Effector CD4-positive, alpha-beta T cell (primary cell): ENCODE measurements around the gene NCK2.
A peak's percentile ranks its signal among the peaks of the same experiment; 100 is the strongest.

Experiments used
- DNase-seq: peaks from one replicate; pipeline ENCODE4 v3.0.0-alpha.2; 2020
- total RNA-seq: gene quantifications from one replicate; lab custom pipeline; 2026; lab: John Stamatoyannopoulos, UW

NCK2 gene
- total RNA-seq = 168 reads per million, percentile 90 among the genes with 10 or more reads in this experiment

DNA sequence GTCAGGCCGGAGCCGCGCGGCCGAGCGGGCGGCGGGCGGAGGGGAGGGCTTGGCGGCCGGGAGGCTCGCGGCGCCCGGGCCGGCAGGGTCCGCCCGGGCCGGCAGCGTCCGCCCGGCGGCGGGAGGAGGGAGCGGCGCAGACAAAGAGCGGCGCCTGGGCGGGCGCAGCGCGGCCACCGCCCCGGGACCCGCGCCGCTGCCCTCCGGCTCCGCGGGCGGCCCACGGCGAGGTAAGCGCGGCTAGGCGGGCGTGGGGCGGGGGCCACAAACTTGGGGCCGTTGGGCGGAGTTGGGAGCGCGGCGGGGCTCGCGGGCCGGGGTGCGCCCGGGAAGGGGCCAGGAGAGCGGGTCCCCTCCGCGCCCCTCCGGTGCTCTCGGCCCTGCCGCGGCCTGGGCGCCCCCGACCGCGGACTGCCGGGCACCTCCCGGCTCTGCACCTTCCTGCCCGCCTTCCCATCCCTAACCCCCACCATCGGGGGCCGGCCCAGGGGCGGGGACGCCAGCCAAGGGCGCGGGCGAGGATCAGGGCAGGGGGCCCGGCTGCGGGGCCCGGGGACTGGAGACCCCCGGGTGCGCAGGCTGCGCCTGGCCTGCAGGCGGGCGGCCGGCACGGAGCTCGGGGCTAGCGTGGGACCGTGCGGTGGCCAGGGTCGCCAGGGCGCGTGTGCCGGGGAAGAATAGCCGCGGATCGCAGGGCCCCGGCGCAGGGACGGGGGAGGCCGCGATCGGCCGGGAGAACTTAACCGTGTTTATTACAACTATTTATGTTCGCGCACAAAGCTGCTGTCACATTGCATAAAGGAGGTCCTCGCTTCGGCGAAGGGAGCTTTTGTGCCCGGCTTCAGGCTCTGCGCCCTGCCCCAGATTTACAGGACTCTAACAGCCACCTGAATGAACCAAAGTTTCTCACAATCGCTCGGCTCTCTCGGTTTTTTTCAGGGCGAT, at the start of gene NCK2:
Gene NCK2, plus strand, starts transcription at position 4 of the 945 bp plus-strand sequence. CDS start 110,152 bp downstream, outside the sequence.
- peak; percentile 22 for DNase-seq

- no peak for DNase-seq
Measured at GRCh38 chr2:105697781-105698449, 46.8 kb upstream of the NCK2 start.

DNA sequence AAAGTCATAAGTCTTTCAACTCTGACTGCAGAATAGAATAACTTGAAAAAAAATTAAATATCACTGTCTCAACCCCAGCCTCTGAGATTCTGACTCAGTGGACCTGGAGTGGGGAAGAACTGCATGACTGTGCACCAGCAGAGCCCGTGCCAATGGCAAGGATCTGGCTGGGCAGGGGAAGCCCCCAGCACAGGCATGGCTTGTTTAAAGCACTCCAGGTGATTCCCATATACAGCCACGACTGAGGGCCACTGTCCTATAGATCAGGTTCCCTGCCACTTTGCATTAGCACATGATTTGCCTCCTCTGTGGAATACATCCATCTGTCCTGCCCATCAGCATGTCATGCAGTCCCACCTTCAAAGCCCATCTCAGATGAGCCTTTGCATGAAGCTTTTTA, 45.9 kb upstream of the NCK2 start:
- DNase-seq = no peak

DNA sequence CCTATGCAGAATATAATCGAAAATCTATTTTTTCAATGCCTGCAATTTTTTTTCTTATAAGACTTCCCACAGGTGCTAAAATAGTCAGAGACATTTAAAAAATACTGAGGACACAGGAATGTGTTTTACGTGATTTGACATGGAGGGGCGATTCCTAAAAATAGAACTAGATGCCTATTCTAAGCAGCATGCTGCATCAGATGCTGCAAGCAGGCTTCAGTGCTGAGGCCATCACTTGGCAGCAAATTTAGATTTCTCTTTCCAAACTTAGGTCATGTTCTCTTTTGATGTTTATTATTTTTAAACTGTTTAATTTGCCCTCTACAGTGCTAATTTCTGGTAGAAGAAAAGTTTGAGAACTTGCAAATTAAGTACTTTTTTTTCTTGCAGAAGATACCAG, 43.7 kb upstream of the NCK2 start:
- DNase-seq = no peak

DNA sequence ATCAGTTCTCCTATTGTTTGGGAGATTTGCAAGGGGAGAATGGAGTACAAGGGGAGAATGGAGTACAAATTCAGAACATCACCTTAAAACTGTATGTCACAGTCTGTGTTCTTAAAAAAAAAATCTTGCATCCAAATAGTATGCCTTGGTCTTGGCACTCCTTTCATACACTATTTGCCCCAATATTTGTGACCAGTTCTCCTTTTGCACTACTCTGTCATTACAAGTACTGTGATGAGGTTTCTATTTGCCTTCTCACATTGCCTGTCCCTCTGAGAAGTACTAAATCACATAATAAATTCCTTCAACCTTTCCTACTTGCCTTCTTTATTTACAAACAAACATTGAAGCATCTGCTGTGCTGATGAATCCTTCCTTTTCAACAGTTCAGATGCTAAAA, 36.0 kb upstream of the NCK2 start:
- no peak for DNase-seq

- no peak for DNase-seq
Measured at GRCh38 chr2:105711394-105711793, 33.3 kb upstream of the NCK2 start.

DNA sequence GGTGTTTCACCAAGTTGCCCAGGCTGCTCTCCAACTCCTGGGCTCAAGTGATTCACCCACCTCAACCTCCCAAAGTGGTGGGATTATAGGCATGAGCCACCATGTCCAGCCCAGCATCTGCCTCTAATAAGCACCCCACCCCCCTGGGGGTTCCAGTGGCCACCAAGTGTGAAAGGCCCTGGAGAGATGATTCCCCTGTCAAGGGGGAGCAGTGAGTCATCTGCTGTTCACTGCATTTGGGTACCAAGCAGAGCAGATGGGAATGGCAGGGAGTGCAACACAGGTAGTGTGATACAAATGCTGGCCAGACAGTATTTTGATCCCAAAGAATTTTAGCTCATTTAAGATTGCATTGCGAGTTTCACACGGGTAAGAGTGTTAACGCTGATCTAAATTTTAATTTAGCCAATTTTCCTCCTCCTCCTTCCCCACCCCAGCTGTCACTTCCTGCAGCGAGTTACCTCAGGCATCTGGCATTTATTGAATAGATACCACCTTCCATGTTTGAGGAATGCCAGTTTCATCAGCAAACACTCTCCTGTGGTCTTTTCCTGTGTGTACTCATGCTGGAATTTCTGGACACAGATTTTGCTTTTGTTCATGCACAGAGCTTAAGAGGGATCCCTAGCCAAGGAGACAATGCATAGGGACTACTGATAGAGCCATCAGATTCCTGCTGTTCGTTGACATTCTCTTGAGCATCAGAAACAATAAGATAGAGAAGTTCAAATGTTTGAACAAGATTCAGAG, 32.4 kb upstream of the NCK2 start:
- DNase-seq = no peak

DNA sequence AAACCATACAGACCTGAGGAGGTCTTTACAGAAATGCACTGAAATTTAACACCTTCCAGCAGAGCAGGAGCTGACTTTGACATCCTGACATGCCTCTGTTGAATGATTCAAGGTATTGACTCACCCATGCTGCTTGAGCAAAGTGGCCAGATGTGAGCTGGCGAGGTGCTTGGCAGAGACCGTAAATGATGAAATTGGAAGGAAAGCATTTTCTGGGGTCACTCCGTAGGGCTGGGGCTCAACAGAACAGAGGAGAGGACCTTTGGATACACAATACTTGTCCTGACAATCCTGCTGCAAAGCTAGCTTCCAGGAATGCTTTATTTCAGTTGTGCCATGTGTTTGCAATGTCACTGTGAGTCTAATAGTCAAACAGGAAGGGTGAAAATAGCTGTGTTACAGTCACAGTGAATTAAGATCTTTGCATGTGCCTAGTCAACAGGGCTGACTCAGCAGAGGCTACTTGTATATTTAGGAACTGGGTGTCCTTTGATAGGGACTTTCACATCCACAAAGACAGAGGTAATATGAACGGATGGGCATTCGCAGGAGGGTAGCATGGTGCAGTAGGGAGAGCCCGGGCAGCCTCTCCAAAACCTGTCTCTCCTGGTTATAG, 31.6 kb upstream of the NCK2 start:
- no peak for DNase-seq

- no peak for DNase-seq
Measured at GRCh38 chr2:105714141-105714540, 30.6 kb upstream of the NCK2 start.

GRCh38 chr2:105718846-105719481, 25.7 kb upstream of the NCK2 start:
- DNase-seq = no peak

- DNase-seq = no peak
Measured at GRCh38 chr2:105721991-105722511, 22.7 kb upstream of the NCK2 start.

DNA sequence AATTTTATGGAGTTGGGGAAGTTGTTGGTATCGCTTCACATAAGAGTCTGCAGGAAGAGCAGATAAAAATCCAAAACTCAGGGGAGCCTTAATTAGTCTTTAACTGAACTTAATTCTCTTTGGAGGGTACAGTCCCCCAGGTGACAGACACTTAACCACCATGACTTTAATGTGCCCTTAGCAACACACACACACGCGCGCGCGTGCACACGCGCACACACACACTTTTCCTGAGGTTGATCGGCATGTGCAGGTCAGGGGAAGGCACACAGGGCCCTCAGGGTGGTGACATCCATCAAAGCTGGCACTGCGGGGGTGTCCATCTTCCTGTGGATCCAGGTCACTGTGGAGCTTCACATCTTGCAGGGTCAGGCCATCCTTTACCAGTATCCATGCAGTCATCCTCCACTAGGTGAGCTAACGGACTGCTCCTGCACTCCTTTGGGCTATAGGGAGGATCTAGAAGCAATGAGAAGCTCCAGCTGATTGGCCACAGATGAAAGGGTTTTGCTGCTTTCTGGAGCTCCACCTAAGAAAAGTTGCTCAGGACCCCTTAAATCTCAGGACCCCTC, 21.9 kb upstream of the NCK2 start:
- DNase-seq = no peak

GRCh38 chr2:105723431-105723830, 21.3 kb upstream of the NCK2 start:
- DNase-seq = no peak

GRCh38 chr2:105725388-105725787, 19.3 kb upstream of the NCK2 start:
- DNase-seq = no peak

GRCh38 chr2:105730170-105730569, 14.5 kb upstream of the NCK2 start:
- no peak for DNase-seq

DNA sequence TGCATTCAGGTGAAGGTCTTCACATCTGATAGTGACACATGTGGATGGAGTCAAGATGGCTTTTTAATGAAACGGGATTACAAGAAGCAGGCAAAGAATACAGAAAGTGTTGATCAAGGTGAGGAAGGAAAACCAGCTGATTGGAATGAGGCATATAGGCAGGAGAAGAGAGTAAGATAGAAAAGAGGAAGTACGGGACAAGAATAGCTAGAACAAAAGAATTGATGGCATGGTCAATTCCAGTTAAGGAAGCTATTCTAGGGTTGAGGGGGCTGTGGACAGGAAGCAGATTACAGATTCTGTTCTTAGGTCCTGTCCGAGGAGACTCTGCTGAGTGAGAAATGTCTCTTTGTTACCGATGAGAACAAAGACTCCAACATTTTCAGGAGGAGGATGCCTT, 13.2 kb upstream of the NCK2 start:
- no peak for DNase-seq

- no peak for DNase-seq
Measured at GRCh38 chr2:105732101-105732500, 12.6 kb upstream of the NCK2 start.

DNA sequence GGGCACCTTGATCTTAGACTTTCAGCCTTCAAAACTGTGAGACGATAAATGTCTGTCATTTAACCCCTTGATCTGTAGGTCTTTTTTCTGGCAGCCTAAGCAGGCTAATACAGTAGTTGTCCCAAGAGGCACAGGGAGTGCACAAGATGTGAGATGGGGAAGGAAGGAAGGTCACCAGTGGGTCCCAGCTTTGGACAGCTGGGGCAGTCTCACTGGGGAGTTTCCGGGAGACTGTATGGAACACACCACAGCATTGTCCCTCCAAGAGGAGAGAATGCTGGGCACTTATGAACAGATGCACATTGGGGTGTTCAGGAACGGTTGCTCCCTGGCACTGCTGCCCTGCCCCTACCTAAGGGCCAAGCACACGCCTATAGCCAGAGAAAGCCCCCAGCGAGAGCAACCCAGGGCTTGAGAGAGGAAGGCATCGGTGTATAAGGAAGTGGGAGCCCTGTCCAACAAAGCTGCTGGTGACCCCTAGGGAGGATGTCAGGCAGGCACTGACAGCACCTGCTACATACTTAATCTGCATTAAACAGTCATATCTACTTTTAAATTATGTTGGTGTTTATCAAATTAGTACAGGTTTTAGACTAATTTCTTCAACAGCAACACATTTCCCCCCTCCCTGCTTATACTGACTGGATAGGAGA, 11.6 kb upstream of the NCK2 start:
- no peak for DNase-seq

- DNase-seq = no peak
Measured at GRCh38 chr2:105733875-105734274, 10.8 kb upstream of the NCK2 start.

DNA sequence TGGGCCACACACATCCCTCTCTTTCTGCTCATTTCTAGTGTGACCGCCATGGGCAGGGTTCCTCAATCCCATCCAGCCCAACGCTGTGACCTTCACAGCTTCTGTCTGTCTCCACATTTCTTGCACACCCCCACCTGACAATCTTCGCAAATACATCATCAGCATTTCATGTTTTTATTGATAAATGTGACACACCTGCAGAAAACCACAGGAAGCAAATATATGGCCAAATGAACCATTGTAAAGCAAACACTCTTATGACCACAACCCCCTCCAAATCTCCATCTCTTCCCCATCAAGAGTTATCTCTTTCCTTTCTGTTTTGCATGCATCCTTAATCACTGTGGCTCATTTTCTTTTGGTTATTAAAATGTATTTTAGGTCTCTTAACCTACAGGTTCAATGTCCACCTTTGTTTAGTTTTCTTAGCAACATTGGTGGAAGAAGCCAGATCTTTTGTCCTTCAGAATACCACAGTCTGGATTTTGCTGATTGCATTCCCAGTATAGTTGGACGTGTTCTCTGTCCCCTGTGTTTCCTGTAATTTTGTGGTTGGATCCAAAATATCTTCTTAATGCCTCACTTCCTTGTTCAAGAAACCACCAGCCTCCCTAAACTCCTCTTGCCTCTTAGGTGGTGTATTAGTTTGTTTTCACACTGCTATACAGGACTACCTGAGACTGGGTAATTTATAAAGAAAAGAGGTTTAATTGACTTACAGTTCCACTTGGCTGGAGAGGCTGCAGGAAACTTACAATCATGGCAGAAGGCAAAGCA, 9.8 kb upstream of the NCK2 start:
- no peak for DNase-seq
